Ishikawa (cell line): ENCODE data around the gene NPIPB8.
A peak's percentile ranks its signal among the peaks of the same experiment; 100 is the strongest.
"Not testable (repeated sequence)": the region's sequence is repeated elsewhere in the genome, so short reads cannot be mapped to it uniquely, and the experiment has no call there.

ENCODE experiments used
- CEBPB ChIP-seq: IDR thresholded peaks from 2 replicates; pipeline ENCODE4 v1.6.1; 2012
- CREB1 ChIP-seq: IDR thresholded peaks from 2 replicates; pipeline ENCODE4 v1.6.1; 2012; ENCODE audit warnings: low read depth
- EP300 ChIP-seq: IDR thresholded peaks from 2 replicates; pipeline ENCODE4 v1.6.1; 2012; ENCODE audit warnings: borderline replicate concordance
- FOXM1 ChIP-seq: IDR thresholded peaks from 2 replicates; pipeline ENCODE4 v1.6.1; 2012; ENCODE audit warnings: low read depth, borderline replicate concordance
- MAX ChIP-seq: IDR thresholded peaks from 2 replicates; pipeline ENCODE4 v1.6.1; 2012
- NFIC ChIP-seq: IDR thresholded peaks from 2 replicates; pipeline ENCODE4 v1.6.1; 2012
- RAD21 ChIP-seq: IDR thresholded peaks from 2 replicates; pipeline ENCODE4 v1.6.1; 2012; ENCODE audit warnings: low read depth
- REST ChIP-seq: IDR thresholded peaks from 2 replicates; pipeline ENCODE4 v1.6.1; 2012; ENCODE audit warnings: low read depth, mild to moderate bottlenecking
- TAF1 ChIP-seq: IDR thresholded peaks from 2 replicates; pipeline ENCODE4 v1.6.1; 2012; ENCODE audit warnings: low read depth, mild to moderate bottlenecking
- TCF12 ChIP-seq: IDR thresholded peaks from 2 replicates; pipeline ENCODE4 v1.6.1; 2012; ENCODE audit warnings: low read depth
- TEAD4 ChIP-seq: IDR thresholded peaks from 2 replicates; pipeline ENCODE4 v1.6.1; 2012
- YY1 ChIP-seq: IDR thresholded peaks from 2 replicates; pipeline ENCODE4 v1.6.1; 2012; ENCODE audit warnings: low read depth
- ZBTB7A ChIP-seq: IDR thresholded peaks from 2 replicates; pipeline ENCODE4 v1.6.1; 2012; ENCODE audit warnings: low read depth
- TF ChIP-seq, protein P1 (sequence below): IDR thresholded peaks from 2 replicates; pipeline ENCODE4 v1.6.1; 2012

DNA sequence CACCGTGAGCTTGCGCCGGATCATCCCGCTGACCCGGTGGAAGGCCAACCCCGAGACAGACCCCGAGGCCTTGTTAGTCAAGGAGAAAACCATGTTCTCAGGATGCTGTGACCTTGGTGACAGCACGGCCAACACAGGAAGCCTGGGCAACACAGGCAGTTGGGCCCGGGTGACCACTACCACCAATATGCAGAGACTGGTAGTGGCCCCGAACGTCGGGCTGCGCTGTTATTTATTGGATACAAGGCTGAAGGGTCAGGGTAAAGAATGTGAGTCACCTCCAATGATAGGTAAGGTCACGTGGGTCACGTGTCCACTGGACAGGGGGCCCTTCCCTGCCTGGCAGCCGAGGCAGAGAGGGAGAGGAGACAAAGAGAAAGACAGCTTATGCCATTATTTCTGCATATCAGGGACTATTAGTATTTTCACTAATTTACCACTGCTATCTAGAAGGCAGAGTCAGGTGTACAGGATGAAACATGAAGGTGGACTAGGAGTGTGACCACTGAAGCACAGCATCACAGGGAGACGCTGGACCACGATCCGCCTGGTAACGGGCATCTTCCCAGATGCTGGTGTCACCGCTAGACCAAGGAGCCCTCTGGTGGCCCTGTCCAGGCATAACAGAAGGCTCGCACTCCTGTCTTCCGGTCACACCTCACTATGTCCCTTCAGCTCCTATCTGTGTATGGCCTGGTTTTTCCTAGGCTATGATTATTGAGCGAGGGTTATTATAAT is 22.2 kb upstream of the NPIPB8 start:
- TF ChIP-seq CREB1, EP300, CEBPB, FOXM1, TCF12, MAX, TAF1, TEAD4, YY1, REST, NFIC, ZBTB7A: not testable (repeated sequence)
- peak; percentile 68 for TF ChIP-seq RAD21
- TF ChIP-seq, protein P1, sequence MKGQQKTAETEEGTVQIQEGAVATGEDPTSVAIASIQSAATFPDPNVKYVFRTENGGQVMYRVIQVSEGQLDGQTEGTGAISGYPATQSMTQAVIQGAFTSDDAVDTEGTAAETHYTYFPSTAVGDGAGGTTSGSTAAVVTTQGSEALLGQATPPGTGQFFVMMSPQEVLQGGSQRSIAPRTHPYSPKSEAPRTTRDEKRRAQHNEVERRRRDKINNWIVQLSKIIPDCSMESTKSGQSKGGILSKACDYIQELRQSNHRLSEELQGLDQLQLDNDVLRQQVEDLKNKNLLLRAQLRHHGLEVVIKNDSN, result not testable (repeated sequence)
